Measurements from ENCODE around the gene TNFRSF11A. TPM values are rescaled to one million over a fixed set of nuclear protein-coding genes. Genes with fewer than 3 reads are reported as not detected.

Gene TNFRSF11A
- total RNA-seq, 4 donors from 2014 or later: 2.1 to 22.7 (median 3.8) TPM

- TF ChIP-seq CTCF (IDR thresholded peaks at IDR 0.05): no peak
Measured at GRCh38 chr18:62370366-62370765, 45.3 kb downstream of the TNFRSF11A start.

GRCh38 chr18:62371436-62371835 is 46.3 kb downstream of the TNFRSF11A start:
- DNase-seq (ENCODE audit: low spot score) (no peak), ATAC-seq (ENCODE audit: low FRiP score) (no peak)
- no peak for TF ChIP-seq CTCF (IDR thresholded peaks at IDR 0.05)

More at GRCh38 chr18:62370366-62370765, 45.3 kb downstream of the TNFRSF11A start:
- DNase-seq (ENCODE audit: low spot score) (no peak), ATAC-seq (ENCODE audit: low FRiP score) (no peak)

DNA sequence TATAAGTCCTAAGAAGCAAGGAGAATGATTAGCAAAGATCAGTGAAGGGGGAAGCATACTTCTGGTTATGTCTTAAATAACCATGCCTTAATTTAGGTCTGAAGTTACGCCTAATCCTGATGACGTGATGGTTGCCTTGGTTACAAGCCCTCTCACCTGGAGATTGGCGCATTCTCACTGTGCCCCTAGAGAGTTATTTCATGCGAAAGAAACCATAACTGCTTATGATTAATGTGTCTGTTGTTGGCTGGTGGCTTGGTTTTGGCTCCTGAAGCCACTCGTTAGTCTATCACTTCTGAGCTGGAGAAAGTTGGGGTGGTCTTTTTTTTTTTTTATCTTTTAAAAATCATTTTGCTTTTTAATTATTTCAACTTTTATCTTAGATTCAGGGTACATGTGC is 47.0 kb downstream of the TNFRSF11A start:
- ATAC-seq (ENCODE audit: low FRiP score) (no peak), DNase-seq (ENCODE audit: low spot score) (no peak)
- no peak for TF ChIP-seq CTCF (IDR thresholded peaks at IDR 0.05)

DNA sequence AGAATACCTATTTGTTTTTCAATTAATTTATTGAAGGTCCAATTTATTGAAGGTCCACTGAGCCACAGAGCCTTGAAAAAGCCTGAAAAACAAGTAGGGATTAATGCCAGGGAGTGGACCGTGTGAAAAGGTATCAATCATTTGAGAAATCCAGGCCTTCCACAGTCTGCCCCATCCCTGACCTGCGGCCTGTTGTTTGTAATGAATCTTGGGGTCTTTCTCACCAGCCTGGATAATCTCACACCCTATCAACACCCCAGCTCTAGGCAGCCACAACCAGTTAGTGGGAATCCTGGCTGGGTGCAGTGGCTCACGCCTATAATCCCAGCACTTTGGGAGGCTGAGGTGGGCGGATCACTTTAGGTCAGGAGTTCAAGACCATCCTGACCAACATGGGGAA is 47.8 kb downstream of the TNFRSF11A start:
- no peak for TF ChIP-seq CTCF (IDR thresholded peaks at IDR 0.05)
- no peak for DNase-seq (ENCODE audit: low spot score)
- ATAC-seq (ENCODE audit: low FRiP score): no peak

- TF ChIP-seq CTCF (IDR thresholded peaks at IDR 0.05): no peak
- ATAC-seq (ENCODE audit: low FRiP score) (no peak), DNase-seq (ENCODE audit: low spot score) (no peak)
Measured at GRCh38 chr18:62374410-62374965, 49.4 kb downstream of the TNFRSF11A start.

- TF ChIP-seq CTCF (IDR thresholded peaks at IDR 0.05): no peak
- ATAC-seq (ENCODE audit: low FRiP score) (no peak), DNase-seq (ENCODE audit: low spot score) (no peak)
Measured at GRCh38 chr18:62377131-62377807, 52.2 kb downstream of the TNFRSF11A start.

GRCh38 chr18:62379051-62379450 is 53.9 kb downstream of the TNFRSF11A start:
- DNase-seq (ENCODE audit: low spot score): no peak

More at GRCh38 chr18:62379051-62379450, 53.9 kb downstream of the TNFRSF11A start:
- ATAC-seq (ENCODE audit: low FRiP score): no peak
- TF ChIP-seq CTCF (IDR thresholded peaks at IDR 0.05): no peak

All from omental fat pad (tissue), 4 donors.